Fibroblast of lung (primary cell): ENCODE results near the gene KCNMA1.
A peak's percentile ranks its signal among the peaks of the same experiment; 100 is the strongest.

Experiments
- CTCF ChIP-seq, 2 donors: IDR thresholded peaks in 1 of 2; conservative IDR thresholded peaks in 1 of 2; 1 replicate in 1 of 2; 2 replicates in 1 of 2; pipeline ENCODE4 v1.5.1; 2011 to 2012; ENCODE audit warnings: low read length in 2 of 2, control low read depth in 1 of 2, inconsistent platforms in 1 of 2, low read depth in 1 of 2, mild to moderate bottlenecking in 1 of 2
- EZH2 ChIP-seq: IDR thresholded peaks from 2 replicates; pipeline ENCODE4 v1.5.1; 2012; ENCODE audit warnings: low read length, control low read depth, mild to moderate bottlenecking; ENCODE audit errors: missing control alignments

GRCh38 chr10:77082601-77083252, 554.9 kb downstream of the KCNMA1 start:
- TF ChIP-seq EZH2 (no peak), CTCF (conservative IDR thresholded peaks at IDR 0.05 in 1 of 2, IDR thresholded peaks at IDR 0.05 in 1 of 2; ENCODE audit: low read depth in 1 of 2, low read length in 2 of 2) (peak in 1 of 2 donors; percentile 7)
